ENCODE results near the gene SSBP3.

GRCh38 chr1:54325703-54326461 lies 80.3 kb downstream of the SSBP3 start:
- TF ChIP-seq CTCF (IDR thresholded peaks at IDR 0.05; ENCODE audit: low read depth, low read length, missing input control), result no peak
- no peak for TF ChIP-seq RAD21 (IDR thresholded peaks at IDR 0.05)
- TF ChIP-seq TAF1 (conservative IDR thresholded peaks at IDR 0.05), result no peak
- TF ChIP-seq YY1 (IDR thresholded peaks at IDR 0.05), result no peak
- no peak for TF ChIP-seq ZBTB33 (IDR thresholded peaks at IDR 0.05)
- no peak for TF ChIP-seq RXRA (IDR thresholded peaks at IDR 0.05)
- TF ChIP-seq MAX (IDR thresholded peaks at IDR 0.05), result no peak
- no peak for TF ChIP-seq GABPA (IDR thresholded peaks at IDR 0.05 in 1 of 2, conservative IDR thresholded peaks at IDR 0.05 in 1 of 2)
- no peak for TF ChIP-seq FOXA1 (IDR thresholded peaks at IDR 0.05)
- no peak for TF ChIP-seq JUND (IDR thresholded peaks at IDR 0.05)
- TF ChIP-seq SP1 (IDR thresholded peaks at IDR 0.05), result no peak

Measured in liver (tissue), 3 donors.